Stimulated activated CD4-positive, alpha-beta T cell treated with anti-CD3 and anti-CD28 coated beads, Interleukin-4, amount 100 ng/mL, for 48 hours (primary cell): ENCODE data around the gene ZFAND4.
"Not testable (repeated sequence)": the region's sequence is repeated elsewhere in the genome, so short reads cannot be mapped to it uniquely, and the experiment has no call there.

ENCODE experiments used
- DNase-seq, 2 donors: peaks; one replicate each; pipeline ENCODE4 v3.0.0-alpha.2; 2020; ENCODE audit warnings: low read depth in 2 of 2

The ZFAND4 gene

GRCh38 chr10:45672181-45673073 lies at the start of gene ZFAND4:
Gene ZFAND4, minus strand, starts transcription at chr10:45672772. Its CDS starts 9,047 bp downstream, at chr10:45663725.
- DNase-seq = peak; percentile 90 to 94

- not testable (repeated sequence) for DNase-seq
Measured at GRCh38 chr10:45721503-45721902, 48.9 kb upstream of the ZFAND4 start.

GRCh38 chr10:45717642-45718041 lies 45.1 kb upstream of the ZFAND4 start:
- not testable (repeated sequence) for DNase-seq

GRCh38 chr10:45717053-45717452 lies 44.5 kb upstream of the ZFAND4 start:
- not testable (repeated sequence) for DNase-seq

GRCh38 chr10:45711223-45711622 lies 38.7 kb upstream of the ZFAND4 start:
- DNase-seq = not testable (repeated sequence)

GRCh38 chr10:45710200-45710796 lies 37.7 kb upstream of the ZFAND4 start:
- DNase-seq = not testable (repeated sequence)

GRCh38 chr10:45678467-45678866 lies 5.9 kb upstream of the ZFAND4 start:
- DNase-seq = not testable (repeated sequence)

GRCh38 chr10:45675388-45675787 lies 2.8 kb upstream of the ZFAND4 start:
- DNase-seq = no peak

- DNase-seq = no peak
Measured at GRCh38 chr10:45673074-45673648, 589 bp upstream of the ZFAND4 start.

GRCh38 chr10:45671300-45671699 lies 1.3 kb downstream of the ZFAND4 start:
- DNase-seq = not testable (repeated sequence)

GRCh38 chr10:45669897-45670296 lies 2.7 kb downstream of the ZFAND4 start:
- not testable (repeated sequence) for DNase-seq

- DNase-seq = no peak
Measured at GRCh38 chr10:45660876-45661411, 11.6 kb downstream of the ZFAND4 start.

GRCh38 chr10:45657033-45657926 lies 15.3 kb downstream of the ZFAND4 start:
- no peak for DNase-seq

- no peak for DNase-seq
Measured at GRCh38 chr10:45655219-45655618, 17.4 kb downstream of the ZFAND4 start.

GRCh38 chr10:45654753-45655141 lies 17.8 kb downstream of the ZFAND4 start:
- not testable (repeated sequence) for DNase-seq

GRCh38 chr10:45653454-45653853 lies 19.1 kb downstream of the ZFAND4 start:
- no peak for DNase-seq

GRCh38 chr10:45652511-45652910 lies 20.1 kb downstream of the ZFAND4 start:
- no peak for DNase-seq

- DNase-seq = no peak
Measured at GRCh38 chr10:45649296-45649695, 23.3 kb downstream of the ZFAND4 start.

- DNase-seq = no peak
Measured at GRCh38 chr10:45647118-45647517, 25.5 kb downstream of the ZFAND4 start.

- DNase-seq = no peak
Measured at GRCh38 chr10:45646384-45647050, 26.1 kb downstream of the ZFAND4 start.

GRCh38 chr10:45644527-45644926 lies 28.0 kb downstream of the ZFAND4 start:
- DNase-seq = no peak
